Bronchial epithelial cell (primary cell): ENCODE data around the gene IFNA7. TPM values are rescaled to one million over a fixed set of nuclear protein-coding genes. Genes with fewer than 3 reads are reported as not detected.
A peak's percentile ranks its signal among the peaks of the same experiment; 100 is the strongest.
"Not testable (repeated sequence)": the region's sequence is repeated elsewhere in the genome, so short reads cannot be mapped to it uniquely, and the experiment has no call there.

ENCODE experiments used
- DNase-seq: peaks from one replicate; pipeline ENCODE4 v3.0.0-alpha.2; 2010; ENCODE audit warnings: low read depth
- FAIRE-seq: peaks from 2 replicates; lab custom pipeline; 2011; peaks lifted over from hg19 to GRCh38; lab: Jason Lieb, UNC
- H3K27me3 ChIP-seq: 2 replicates; pipeline ENCODE4 v1.5.1; 2011; ENCODE audit warnings: low read length; ENCODE audit not compliant: control insufficient read depth, insufficient read depth
- H3K36me3 ChIP-seq: 2 replicates; pipeline ENCODE4 v1.5.1; 2011; ENCODE audit warnings: low read length; ENCODE audit not compliant: control insufficient read depth, insufficient read depth
- H3K4me3 ChIP-seq: 2 replicates; pipeline ENCODE4 v1.5.1; 2011; ENCODE audit warnings: mild to moderate bottlenecking, low read depth, low read length, control low read depth
- total RNA-seq: library from RNA; depleted of rRNA; stranded (reverse); fragments of >200 nt; gene quantifications from 2 replicates; pipeline ENCODE4 v1.2.1, GENCODE V29; 2014
- TF ChIP-seq, protein P1 (sequence below): IDR thresholded peaks from 2 replicates; pipeline ENCODE4 v1.5.1; 2011; ENCODE audit warnings: mild to moderate bottlenecking, moderate library complexity, low read length, control low read depth, inconsistent platforms; ENCODE audit not compliant: insufficient read depth, severe bottlenecking

Gene IFNA7
- total RNA-seq, 1 donor from 2014 or later = not detected

DNA sequence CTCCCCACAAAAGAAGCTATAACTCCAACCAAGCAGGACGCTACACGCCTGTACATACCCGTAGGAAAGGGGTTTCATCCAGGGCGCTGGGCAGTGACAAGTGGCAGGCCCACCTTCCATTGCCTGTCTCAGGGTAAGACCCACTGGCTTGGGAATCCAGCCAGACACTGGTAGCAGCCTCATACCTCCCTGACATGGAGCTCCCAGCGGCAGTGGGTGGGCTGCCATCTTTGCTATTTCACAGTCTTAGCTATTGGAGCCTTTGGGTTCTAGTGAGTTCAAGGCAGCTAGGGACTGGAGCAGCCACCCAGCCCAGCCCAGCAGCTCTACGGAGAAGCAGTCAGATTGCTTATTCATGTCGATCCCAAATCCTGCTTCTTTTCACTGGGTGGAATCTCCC lies 8.3 kb upstream of the IFNA7 start:
- Histone ChIP-seq H3K4me3 (no peak overlapping the region), H3K27me3 (peaks cover 2% of the 10 kb centered on the region), H3K36me3 (no peaks in the 10 kb centered on the region)
- no peak for DNase-seq
- TF ChIP-seq, protein P1, sequence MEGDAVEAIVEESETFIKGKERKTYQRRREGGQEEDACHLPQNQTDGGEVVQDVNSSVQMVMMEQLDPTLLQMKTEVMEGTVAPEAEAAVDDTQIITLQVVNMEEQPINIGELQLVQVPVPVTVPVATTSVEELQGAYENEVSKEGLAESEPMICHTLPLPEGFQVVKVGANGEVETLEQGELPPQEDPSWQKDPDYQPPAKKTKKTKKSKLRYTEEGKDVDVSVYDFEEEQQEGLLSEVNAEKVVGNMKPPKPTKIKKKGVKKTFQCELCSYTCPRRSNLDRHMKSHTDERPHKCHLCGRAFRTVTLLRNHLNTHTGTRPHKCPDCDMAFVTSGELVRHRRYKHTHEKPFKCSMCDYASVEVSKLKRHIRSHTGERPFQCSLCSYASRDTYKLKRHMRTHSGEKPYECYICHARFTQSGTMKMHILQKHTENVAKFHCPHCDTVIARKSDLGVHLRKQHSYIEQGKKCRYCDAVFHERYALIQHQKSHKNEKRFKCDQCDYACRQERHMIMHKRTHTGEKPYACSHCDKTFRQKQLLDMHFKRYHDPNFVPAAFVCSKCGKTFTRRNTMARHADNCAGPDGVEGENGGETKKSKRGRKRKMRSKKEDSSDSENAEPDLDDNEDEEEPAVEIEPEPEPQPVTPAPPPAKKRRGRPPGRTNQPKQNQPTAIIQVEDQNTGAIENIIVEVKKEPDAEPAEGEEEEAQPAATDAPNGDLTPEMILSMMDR = no peak
- FAIRE-seq = no peak

DNA sequence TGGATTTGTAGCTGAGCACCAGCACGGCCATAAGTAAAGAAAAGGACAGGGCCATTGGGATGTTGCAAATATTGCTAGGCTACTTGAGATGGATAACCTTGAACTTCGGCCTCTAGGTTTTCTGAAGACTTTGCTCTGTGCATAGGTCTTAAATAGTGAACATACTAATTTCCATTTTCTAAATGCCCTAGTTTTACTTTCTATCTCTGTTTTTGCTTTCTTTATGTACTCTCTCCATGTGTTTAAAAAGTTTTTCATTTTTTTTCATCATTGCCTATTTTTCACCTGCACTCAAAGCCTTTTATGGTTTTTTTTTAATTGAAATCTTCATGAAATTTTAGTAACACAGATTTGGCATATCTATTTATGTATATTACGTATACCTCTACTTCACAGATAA lies 5.0 kb upstream of the IFNA7 start, which contains the start of gene IFNA10:
Gene IFNA10 (minus strand): TSS at position 101 of the 400 bp plus-strand sequence. CDS start 46 bp downstream, at position 55.
- not testable (repeated sequence) for H3K36me3 ChIP-seq, H3K27me3 ChIP-seq, H3K4me3 ChIP-seq, FAIRE-seq, DNase-seq

DNA sequence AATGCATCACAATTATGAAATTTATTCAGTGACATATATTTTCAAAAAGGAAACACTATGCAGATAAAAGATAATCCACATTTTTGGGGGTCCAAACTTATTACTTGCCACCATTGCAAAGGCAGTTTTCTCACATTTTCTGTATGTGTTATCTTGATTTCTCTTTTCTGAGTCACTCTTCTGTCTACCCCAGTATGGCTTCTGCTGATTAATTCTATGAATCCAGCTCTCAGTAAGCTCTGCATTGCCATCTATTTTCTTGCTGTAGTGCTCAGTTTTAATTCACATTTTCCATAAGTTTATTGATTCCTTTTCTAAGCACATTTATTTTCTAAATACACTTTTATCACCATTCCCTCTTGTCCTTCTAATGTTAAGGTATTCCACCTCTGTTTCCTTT lies 3.2 kb upstream of the IFNA7 start:
- no peak for FAIRE-seq
- Histone ChIP-seq H3K4me3 (no peak overlapping the region), H3K27me3 (no peaks in the 10 kb centered on the region), H3K36me3 (no peaks in the 10 kb centered on the region)
- DNase-seq = no peak
- TF ChIP-seq, protein P1 = no peak

DNA sequence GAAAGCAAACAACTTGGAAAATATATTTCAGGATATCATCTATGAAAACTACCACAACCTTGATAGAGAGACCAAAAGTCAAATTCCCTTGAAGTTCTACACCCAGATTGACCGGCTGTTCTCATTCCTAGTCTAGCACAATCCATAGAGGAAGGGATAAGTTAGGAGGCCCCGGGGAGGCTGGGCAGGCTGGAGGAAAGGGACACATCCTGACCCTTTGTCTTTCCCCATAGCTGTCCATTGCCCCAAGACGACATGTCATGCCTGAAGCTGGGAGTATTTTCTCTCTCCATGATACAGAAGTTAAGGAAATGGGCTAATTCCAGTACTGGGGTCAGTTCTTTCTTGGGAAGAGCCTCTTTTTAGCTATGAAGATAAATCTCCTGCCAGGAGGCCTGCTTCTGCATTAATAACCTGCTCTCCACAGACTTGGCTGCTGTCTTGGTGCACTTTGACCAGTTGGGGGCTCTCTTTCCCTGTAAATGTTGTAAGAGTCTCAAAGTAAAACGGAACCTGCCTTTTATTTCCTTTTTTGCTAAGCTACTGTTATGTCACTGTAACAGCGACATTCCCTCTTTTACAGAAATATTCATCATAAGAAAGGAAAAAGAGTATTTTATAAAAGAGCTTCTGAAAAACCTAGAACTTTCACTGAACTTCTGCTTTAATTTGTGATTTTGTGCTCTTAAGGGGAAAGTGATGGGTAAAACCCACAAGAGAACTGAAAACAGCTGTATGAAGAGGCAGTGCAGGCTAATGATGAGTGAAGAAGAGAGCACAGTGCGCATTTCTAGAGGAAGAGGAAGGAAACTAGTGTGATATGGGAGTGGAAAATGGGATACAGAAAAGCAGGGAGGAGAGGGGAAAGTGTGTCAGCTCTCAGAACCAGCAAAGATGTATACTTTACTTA lies 6.9 kb downstream of the IFNA7 start:
- H3K27me3 ChIP-seq, H3K36me3 ChIP-seq, FAIRE-seq, H3K4me3 ChIP-seq: not testable (repeated sequence)
- TF ChIP-seq, protein P1 = peak; percentile 47
- DNase-seq = peak; percentile 15

DNA sequence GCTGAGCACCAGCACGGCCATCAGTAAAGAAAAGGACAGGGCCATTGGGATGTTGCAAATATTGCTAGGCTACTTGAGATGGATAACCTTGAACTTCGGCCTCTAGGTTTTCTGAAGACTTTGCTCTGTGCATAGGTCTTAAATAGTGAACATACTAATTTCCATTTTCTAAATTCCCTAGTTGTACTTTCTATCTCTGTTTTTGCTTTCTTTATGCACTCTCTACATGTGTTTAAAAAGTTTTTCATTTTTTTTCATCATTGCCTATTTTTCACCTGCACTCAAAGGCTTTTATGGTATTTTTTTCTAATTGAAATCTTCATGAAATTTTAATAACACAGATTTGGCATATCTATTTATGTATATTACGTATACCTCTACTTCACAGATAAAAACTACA lies 14.5 kb downstream of the IFNA7 start, which contains the start of gene IFNA4:
Gene IFNA4 (minus strand): TSS at position 101 of the 400 bp plus-strand sequence. CDS start 56 bp downstream, at position 45.
- not testable (repeated sequence) for H3K27me3 ChIP-seq, H3K36me3 ChIP-seq, DNase-seq, FAIRE-seq, H3K4me3 ChIP-seq

DNA sequence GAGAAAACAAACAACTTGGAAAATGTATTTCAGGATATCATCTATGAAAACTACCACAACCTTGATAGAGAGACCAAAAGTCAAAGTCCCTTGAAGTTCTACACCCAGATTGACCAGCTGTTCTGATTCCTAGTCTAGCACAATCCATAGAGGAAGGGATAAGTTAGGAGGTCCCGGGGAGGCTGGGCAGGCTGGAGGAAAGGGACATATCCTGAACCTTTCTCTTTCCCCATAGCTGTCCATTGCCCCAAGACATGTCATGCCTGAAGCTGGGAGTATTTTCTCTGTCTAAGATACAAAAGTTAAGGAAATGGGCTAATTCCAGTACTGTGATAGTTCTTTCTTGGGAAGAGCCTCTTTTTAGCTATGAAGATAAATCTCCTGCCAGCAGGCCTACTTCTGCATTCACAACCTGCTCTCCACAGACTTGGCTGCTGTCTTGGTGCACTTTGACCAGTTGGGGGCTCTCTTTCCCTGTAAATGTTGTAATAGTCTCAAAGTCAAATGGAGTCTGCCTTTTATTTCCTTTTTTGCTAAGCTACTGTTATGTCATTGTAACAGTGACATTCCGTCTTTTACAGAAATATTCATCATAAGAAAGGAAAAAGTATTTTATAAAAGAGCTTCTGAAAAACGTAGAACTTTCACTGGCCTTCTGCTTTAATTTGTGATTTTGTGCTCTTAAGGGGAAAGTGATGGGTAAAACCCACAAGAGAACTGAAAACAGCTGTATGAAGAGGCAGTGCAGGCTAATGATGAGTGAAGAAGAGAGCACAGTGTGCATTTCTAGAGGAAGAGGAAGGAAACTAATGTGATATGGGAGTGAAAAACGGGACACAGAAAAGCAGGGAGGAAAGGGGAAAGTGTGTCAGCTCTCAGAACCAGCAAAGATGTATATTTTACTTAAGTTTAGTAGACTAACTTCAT lies 18.9 kb downstream of the IFNA7 start:
- not testable (repeated sequence) for H3K4me3 ChIP-seq, H3K36me3 ChIP-seq, H3K27me3 ChIP-seq, FAIRE-seq
- DNase-seq = peak; percentile 15
- TF ChIP-seq, protein P1 = peak; percentile 44
